Right renal cortex interstitium (tissue), 3 donors: ENCODE measurements around the gene MAD1L1. TPM values are rescaled to one million over a fixed set of nuclear protein-coding genes. Genes with fewer than 3 reads are reported as not detected.
"Not testable (repeated sequence)": the region's sequence is repeated elsewhere in the genome, so short reads cannot be mapped to it uniquely, and the experiment has no call there.

Source experiments
- DNase-seq, 3 donors: peaks; one replicate each; pipeline ENCODE4 v3.0.0-alpha.2; 2013; ENCODE audit warnings: low read depth in 3 of 3, low spot score in 2 of 3
- polyA plus RNA-seq, 3 donors: library from polyadenylated mRNA; unstranded; fragments of 120-200 nt; gene quantifications; one replicate each; pipeline ENCODE4 v1.2.1, GENCODE V29; 2013; ENCODE audit not compliant: insufficient read length in 3 of 3

Gene MAD1L1
- polyA plus RNA-seq, 3 donors, result 22.9 to 26.0 (median 25.1) TPM

- DNase-seq, result no peak
Measured at GRCh38 chr7:1843271-1843861, 389.4 kb downstream of the MAD1L1 start.

DNA sequence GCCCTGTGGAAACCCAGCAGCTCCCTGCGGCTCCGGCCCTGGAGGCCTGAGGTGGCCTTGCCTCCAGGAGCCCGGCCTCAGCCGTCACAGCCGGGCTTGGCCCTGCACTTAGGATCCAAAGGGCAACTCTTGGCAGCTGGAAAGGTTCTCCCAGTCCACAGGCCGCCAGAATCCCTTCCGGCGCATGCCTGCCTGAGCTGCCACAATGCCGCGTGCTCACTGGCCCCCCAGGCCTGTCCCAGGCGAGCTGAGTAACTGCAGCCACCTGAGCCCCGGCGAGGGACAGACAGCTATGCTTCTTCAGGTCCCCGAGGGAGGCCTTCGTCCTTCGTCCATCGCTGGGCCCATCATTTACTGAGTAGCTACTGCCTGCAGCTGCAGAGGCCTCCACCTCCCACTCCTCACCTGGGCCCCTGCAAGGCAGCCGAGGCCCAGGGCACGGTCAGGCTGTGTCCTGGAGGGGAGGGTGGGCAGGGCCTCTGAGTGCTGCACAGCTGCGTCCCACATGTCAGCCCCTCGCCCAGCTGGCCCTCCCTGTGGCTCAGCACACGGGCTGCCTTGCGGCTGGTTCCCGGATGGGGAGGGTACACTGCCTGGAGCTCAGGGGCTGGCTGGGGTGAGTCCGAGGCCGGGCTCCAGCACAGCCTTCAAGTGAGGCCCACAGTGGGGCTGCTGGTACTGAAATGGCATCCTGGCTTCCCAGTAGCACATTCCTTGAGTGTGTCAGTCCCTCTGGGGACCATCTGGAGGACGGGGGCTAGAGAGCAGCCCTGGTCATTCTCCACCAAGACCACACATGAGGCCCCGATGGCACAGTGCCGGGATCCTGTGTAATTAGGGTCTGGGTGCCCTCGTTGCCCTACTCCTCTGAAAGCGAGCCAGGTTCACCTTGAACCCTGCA is 390.2 kb downstream of the MAD1L1 start:
- DNase-seq, result no peak

- not testable (repeated sequence) for DNase-seq
Measured at GRCh38 chr7:1841286-1842021, 391.3 kb downstream of the MAD1L1 start.

- DNase-seq, result not testable (repeated sequence)
Measured at GRCh38 chr7:1840744-1841143, 392.0 kb downstream of the MAD1L1 start.

DNA sequence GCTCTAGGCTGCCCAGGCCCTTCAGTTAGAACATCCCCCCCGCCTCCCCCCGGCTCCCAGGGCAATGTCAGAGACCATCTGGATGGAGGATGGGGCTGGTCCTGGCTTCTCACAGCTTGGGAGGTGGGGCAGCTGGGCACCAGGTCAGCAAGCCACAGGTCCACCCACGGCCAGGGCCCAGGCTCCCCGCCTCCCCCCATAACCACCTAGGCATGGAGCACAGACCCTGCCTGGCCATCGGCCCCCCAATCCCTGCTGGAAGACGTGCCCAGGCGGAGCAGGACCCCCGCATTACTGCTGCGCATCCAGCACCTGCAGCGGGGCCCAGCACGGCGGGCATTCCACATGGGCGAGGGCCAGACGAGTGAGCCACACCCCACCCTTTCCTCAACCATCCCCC is 393.0 kb downstream of the MAD1L1 start:
- no peak for DNase-seq

DNA sequence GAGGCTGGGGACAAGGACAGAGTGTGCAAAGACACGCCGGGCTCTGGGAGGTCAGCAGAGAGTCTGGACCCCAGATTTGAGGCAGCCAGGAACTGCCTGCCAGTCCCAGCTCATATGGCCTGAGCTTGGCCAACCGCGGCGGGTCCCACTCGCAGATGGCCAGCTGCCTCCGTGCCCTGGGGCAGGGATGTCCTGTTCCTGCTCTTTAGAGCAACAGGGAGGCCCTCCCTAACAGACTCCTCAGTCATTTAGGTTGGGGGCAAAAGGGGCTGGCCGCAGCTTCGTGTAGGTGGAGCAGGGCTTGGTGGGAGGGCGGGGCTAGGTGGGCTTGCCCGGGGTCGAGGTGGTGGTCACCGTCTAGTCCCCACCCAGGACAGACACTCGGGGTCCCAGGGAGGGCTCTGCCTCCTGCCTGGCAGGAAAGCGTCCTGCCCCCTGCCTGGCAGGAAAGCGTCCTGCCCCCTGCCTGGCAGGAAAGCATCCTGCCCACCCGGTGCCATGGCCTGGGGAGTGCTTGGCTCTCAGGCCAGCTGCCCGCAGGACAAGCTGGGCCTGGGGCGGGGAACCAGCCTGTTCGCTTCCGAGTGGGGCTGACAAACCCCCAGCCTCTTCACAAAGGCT is 393.7 kb downstream of the MAD1L1 start:
- not testable (repeated sequence) for DNase-seq

DNA sequence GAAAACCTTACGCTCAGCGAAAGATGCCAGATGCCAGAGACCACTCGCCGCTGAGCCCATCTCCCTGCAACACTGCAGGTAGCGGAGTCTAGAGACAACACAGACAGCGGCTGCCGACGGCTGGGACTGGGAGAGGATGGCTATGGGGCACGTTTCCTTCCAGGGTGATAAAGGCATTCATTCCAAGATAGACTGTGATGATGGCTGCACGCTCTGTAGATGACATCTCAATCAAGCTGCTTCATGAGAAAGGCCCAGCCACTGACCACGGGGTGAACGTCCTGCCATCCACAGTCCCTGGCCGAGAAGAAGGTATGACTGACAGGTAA is 394.2 kb downstream of the MAD1L1 start:
- not testable (repeated sequence) for DNase-seq

GRCh38 chr7:1837696-1838543 is 394.8 kb downstream of the MAD1L1 start:
- DNase-seq, result not testable (repeated sequence)

DNA sequence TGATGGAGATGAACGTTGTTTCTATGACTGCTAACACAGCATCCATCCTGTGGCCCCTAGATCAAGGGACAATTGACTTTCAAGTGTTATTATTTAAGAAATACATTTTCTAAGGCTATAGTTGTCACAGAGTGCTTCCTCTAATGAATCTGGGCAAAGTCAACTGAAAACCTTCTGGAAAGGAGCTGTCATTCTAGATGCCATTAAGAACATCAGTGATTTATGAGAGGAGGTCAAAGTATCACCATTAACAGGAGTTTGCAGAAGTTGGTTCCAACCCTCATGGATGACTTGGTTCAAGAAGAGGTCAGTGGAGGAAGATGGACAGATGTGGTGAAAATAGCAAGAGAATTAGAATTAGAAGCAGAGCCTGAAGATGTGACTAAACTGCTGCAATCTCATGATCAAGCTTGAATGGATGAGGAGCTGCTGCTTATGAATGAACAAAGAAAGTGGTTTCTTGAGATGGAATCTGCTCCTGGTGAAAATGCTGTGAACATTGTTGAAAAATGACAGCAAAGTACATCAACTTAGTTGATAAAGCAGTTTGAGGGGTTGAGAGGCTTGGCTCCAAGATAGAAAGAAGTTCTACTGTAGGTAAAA is 400.7 kb downstream of the MAD1L1 start:
- DNase-seq, result not testable (repeated sequence)

GRCh38 chr7:1831471-1831870 is 401.3 kb downstream of the MAD1L1 start:
- not testable (repeated sequence) for DNase-seq

GRCh38 chr7:1829668-1830067 is 403.1 kb downstream of the MAD1L1 start:
- DNase-seq, result not testable (repeated sequence)

- DNase-seq, result no peak
Measured at GRCh38 chr7:1829111-1829510, 403.6 kb downstream of the MAD1L1 start.

GRCh38 chr7:1828170-1828569 is 404.6 kb downstream of the MAD1L1 start:
- DNase-seq, result not testable (repeated sequence)

DNA sequence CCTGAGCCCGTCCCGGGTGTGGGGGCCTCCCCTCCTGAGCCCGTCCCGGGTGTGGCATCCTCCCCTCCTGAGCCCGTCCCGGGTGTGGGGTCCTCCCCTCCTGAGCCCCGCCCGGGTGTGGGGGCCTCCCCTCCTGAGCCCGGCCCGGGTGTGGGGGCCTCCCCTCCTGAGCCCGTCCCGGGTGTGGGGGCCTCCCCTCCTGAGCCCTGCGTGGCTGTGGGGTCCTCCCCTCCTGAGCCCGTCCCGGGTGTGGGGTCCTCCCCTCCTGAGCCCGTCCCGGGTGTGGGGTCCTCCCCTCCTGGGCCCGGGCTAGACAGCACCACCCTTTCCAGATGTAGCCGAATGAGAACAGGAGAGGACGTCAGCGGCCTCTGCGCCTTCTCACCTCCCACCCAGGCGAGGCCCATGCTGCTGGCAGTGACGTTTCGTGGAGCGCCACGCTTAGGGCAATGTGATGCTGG is 405.2 kb downstream of the MAD1L1 start:
- not testable (repeated sequence) for DNase-seq

DNA sequence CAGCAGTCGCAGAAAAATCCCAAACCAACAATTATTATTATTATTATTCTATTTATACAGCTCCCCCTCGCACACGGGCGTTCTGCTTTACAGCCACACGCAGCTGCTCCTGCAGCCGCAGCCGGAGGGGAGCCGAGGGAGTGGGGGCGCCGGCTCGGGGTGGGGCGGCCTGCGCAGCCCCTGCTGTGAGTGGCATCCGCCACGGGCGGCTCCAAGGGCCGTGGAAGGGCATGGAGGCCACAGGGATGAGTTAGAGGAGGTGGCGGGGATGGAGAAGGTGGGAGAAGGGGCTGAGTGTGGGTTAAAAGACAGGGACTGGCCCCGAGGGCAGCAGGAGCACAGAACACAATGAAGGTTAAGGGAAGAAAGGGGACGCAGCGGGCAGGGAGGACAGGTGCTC is 405.8 kb downstream of the MAD1L1 start:
- not testable (repeated sequence) for DNase-seq

GRCh38 chr7:1825897-1826741 is 406.6 kb downstream of the MAD1L1 start:
- no peak for DNase-seq

GRCh38 chr7:1825647-1825896 is 407.2 kb downstream of the MAD1L1 start:
- not testable (repeated sequence) for DNase-seq

GRCh38 chr7:1824882-1825646 is 407.7 kb downstream of the MAD1L1 start:
- DNase-seq, result not testable (repeated sequence)
